ENCODE results near the gene WNT7B.
A peak's percentile ranks its signal among the peaks of the same experiment; 100 is the strongest.

Gene WNT7B

GRCh38 chr22:45949258-45949870 lies 27.6 kb downstream of the WNT7B start:
- DNase-seq = no peak

DNA sequence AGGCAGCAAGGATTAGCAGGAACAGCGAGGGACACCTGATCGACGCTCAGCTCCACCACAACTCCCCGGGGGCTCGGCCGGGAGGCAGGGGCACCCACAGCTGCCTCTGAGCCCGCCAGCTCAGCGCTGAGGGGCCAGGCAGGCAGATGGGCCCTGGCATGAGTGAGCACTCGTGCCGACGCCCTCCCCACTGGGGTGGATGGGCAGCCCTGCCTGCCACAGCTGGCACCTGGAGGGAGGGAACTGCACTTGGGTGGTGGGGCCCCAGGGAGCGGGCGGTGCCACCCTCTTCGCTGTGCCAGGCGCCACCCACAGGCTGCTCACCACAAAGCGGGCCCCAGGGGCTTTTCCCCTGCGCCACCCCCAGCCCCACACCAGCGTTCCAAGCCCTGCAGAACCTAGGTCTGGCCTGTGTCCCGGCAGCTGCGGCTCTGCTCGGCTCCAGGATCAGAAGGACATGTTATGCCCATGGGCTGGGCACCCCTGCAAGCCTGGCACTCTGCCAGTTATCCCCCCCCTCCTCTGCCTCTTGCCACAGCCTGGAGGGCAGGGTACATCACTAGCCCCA lies 28.8 kb downstream of the WNT7B start:
- DNase-seq = no peak

DNA sequence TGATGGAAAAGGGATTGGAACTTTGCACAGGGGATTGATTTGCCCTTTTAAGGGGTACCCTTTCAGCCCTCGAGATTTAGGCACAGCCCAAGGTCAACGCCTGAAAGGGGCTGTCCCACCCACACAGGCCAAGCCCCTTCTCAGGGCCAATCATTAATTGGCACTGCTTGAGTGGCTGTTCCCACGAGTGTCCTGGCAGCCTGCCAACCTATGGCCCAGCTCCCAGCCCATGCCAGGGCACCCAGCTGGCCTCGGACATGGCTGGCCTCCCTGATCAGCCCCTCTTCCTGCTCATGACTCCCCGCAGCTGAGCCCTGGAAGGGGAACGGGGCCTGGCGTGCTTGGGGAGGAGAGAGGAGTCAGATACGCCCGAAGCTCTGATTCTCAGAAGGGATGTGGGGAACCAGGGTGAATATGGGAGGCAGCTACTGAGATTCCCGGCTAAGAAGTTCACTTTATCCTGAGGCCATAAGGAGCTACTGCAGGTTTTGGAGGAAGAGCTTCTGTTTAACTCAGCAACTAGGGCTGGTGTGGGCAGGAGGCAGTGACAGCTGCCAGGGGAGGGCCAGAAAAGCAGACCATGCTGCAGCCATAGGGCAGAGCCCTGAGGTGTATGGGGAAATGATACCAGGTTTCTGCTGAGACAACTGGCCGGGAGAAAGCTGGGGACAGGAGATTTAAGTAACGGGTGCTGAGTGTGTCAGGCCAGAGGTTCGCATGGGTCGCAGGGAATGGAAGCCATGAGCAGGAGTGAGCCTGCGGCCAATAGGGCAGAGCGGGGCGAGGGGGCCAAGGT lies 30.0 kb downstream of the WNT7B start:
- no peak for DNase-seq

DNA sequence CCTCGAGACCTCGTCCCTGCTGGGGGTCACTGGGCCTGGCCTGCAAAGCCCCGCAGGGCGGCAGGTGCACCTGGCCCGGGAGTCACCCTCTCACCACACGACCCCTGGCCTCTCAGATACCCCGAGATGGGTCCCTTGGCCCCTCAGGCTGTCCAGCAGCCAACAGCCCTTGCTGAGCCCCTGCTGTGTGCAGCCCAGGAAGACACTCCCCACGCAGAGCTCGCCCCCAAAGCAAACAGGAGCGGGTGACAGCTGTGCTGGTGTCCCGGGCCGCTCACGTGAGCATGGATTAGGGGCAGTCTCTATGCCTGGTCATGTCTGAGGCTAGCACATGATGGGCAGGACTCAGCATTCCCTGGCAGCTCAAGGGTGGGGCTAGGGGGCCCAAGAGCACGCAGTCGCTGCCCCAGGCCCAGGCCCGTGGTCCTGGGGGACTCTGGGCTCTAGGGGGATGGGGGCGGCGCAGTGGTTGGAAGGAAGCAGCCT lies 31.3 kb downstream of the WNT7B start:
- DNase-seq = no peak

DNA sequence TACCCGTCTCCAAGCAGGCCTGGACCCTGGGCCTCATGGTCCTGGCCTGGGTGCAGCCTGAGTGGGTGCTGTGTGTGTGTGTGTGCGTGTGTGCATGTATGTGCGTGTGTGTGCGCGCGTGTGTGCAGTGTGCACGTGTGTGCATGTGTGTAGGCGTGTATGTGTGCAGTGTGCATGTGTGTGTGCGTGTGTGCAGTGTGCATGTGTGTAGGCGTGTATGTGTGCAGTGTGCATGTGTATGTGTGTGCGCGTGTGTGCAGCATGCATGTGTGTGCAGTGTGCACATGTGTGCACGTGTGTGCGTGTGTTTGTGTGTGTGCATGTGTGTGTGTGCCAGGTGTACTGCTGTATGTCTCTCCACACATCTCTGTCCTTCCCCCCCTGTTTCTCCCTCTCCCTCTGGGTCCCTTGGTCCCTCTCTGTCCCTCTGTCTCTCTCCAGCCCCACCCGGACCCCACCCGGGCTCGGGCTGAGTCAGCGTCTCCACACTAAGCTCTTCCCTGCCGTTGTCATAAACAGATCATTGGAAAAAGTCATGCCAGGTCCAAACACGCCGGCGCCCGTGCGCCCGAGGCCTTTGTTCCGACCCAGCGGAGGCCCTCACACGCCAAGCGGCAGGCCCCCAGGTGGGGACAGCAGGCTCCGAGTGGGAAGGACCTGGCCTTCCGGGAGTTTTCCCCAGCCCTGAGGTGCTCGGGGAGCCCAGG lies 34.0 kb downstream of the WNT7B start:
- no peak for DNase-seq

- DNase-seq = no peak
Observed at GRCh38 chr22:45942344-45942743, 34.6 kb downstream of the WNT7B start.

GRCh38 chr22:45938913-45939312 lies 38.0 kb downstream of the WNT7B start:
- no peak for DNase-seq

- no peak for DNase-seq
Observed at GRCh38 chr22:45937960-45938359, 39.0 kb downstream of the WNT7B start.

DNA sequence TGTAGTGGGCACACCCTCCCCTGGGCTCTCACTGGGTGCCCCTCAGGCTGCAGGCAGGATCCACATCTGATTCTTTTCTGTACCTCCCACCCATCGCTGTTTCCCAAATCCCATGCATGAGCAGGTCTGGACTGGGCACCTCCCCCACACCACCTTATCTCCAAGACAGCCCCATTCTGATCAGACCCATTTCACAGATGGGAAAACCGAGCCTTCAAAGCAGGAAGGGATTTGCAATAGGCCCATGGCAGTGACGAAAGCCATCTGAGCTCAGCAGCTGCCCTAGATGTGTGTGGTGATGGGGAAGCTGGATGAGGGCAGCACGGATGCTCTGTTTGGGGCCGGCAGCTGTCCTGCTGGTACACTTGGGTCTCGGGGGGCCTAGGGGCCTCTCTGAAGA lies 41.4 kb downstream of the WNT7B start:
- DNase-seq = no peak

- DNase-seq = peak; percentile 76
Observed at GRCh38 chr22:45934659-45935341, 42.2 kb downstream of the WNT7B start.

GRCh38 chr22:45934168-45934564 lies 42.8 kb downstream of the WNT7B start:
- no peak for DNase-seq

DNA sequence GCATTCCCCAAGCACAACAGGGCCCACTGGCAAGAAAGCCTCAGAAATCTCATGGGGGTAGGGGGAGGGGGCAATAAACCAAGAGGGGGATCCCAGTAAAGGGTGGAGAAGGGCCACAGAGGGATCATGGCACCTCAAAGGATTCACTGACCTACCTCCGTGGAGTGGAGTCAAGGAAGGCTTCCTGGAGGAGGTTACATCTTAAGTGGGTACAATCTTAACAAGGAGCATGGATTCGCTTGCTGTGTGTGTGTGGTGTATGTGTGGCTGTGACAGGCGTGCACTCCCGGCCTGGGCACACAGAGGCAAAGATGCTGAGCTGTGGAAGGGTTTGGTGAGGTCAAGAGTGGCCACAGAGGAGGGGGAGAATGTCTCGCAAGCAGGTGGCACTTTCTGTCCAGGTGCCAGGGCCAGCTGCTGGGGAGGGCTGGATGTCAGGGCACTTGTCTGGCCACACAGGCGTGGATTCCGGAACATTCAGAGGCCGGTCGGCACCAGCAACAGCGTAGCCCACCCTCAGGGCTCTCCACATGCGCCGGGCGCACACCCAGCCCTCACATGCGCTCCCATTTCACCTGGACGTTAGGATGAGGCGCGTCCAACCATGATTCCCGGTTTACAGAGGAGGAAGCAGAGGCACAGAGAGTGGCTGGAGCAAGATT lies 43.3 kb downstream of the WNT7B start:
- DNase-seq = no peak

GRCh38 chr22:45932071-45932470 lies 44.9 kb downstream of the WNT7B start:
- no peak for DNase-seq

- no peak for DNase-seq
Observed at GRCh38 chr22:45931042-45931441, 45.9 kb downstream of the WNT7B start.

DNA sequence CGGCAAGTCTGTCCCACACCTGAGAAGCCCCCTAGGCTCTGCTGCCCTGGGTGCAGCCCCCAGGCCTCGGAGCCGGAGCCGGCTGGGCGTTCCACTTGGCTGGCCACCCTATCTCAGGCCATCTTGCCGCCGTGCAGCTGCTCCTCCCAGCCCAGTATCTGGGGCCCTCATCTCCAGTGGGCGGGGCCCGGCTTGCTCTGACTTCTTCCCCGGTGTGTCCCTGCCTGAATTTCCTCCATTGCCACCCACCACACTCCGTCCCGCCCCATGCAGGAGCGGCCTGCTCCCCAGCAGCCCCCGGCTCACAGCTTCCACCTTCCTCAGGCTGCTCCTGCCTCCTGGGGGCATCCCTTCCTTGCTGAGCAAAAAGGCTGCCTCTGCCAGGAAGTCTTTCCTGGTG lies 46.6 kb downstream of the WNT7B start:
- DNase-seq = no peak

DNA sequence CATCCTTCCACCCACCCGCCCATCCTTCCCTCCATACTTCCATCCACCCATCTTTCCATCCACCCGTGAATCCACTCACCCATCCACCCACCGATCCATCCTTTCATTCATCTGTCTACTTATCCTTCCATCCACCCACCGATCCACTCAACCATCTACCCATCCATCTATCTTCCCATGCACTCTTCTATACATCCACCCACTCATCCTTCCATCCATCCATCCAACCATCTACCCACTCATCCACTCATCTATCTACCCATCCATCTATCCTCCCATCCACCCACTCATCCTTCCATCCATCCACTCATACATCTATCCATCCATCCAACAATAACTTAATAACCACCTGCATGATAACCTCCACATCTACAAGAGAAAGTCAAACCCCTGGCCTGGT lies 47.3 kb downstream of the WNT7B start:
- DNase-seq = no peak

- no peak for DNase-seq
Observed at GRCh38 chr22:45928726-45929368, 48.1 kb downstream of the WNT7B start.

DNA sequence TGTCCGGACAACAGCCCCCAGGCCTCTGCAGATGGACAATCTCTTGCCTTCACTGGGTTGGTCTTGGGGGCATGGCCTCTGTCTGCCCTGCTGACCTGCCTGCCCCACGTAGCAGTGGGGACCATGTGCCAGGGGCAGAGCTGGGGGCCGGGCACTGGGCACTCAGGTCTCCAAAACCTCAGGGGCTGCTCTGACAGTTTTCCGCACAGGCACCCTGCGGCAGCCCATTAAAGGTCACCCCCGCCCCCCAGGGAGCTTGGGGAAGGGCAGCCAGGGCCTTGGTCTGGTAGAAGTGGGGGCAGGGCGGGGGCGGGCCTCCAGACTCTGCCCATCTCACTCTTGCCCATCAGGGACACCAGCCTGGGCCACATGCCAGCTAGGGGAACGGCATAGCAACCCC lies 49.9 kb downstream of the WNT7B start:
- DNase-seq = no peak

- no peak for DNase-seq
Observed at GRCh38 chr22:45926433-45926832, 50.5 kb downstream of the WNT7B start.

DNA sequence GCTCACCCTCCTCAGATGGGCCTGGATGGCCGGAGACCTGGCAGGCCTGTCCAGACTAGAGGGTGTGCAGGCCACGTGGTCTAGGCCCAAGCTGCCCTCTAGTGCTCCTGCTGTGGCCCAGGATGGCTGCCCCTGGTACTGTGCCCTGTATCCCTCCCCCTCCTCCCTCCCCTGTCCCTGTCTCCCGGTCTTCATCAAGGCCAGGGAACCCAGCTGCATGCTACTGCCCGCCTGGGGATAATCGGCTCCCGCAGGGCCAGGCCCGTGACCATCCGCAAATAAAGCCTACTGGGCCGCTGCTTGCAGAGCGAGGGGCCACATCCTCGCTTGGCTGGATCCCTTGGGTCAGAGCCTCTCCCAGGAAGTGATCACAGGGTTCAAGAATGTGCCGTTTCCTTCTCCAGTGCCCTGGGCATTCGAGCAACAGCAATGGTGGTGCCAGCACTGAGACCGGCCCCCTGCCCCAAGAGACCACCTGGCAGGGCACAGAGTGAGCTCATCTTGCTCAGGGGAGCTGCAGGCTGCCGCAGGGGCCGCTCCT lies 51.1 kb downstream of the WNT7B start:
- no peak for DNase-seq

GRCh38 chr22:45923835-45924234 lies 53.1 kb downstream of the WNT7B start:
- no peak for DNase-seq

DNA sequence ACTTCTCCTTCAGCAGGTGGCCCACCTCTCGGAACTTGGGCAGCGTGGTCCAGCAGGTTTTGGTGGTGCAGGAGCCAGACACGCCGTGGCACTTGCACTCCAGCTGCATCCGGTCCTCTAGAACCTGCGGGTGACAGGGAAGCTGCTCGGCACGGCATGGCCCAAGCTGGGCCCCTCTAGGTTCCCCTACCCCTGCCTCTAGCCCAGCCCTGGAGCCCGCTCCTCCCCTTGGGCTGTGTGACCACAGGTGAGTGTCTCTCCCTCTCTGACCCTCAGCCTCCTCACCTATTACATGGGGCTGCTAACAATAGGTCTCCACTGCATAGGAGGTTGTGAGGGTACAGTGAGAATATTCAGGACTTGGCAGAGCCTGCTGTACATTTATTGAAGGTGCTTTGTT lies 53.8 kb downstream of the WNT7B start:
- no peak for DNase-seq
